K562 (cell line): ENCODE results near the gene CDC123. TPM values are rescaled to one million over a fixed set of nuclear protein-coding genes. Genes with fewer than 3 reads are reported as not detected.

Experiments used
- ATAC-seq: fragments of 200-7000 bp; cut with Tn5 transposase; 3 replicates; pipeline ENCODE4 v1.9.1; 2020; ENCODE audit warnings: moderate library complexity
- BruUV-seq: library from RNA; stranded (reverse); fragments of 400-500 nt; replicated peaks from 2 replicates; lab custom pipeline; 2021; lab: Mats Ljungman, UMichigan
- CTCF ChIA-PET: fragments of 300-600 bp; formaldehyde crosslinking; extraction: SDS; loops from one replicate; lab custom pipeline; 2021; ENCODE audit warnings: low intra/inter-chr PET ratio; lab: Yijun Ruan, JAX
- POLR2A ChIA-PET: fragments of 300-600, 350-650 bp; sonication (Branson Sonifier 250); formaldehyde crosslinking; extraction: SDS; loops from one replicate; lab custom pipeline; 2021; ENCODE audit warnings: antibody characterized with exemption, inconsistent platforms; lab: Yijun Ruan, JAX
- DNase-seq, 4 experiments: peaks; one replicate each; pipeline versions ENCODE4 v3.0.0 to v3.0.0-alpha.2; 2011 to 2018; ENCODE audit warnings: low spot score in 3 of 4, mixed read lengths in 3 of 4; ENCODE audit errors: extremely low read depth in 1 of 4
- FAIRE-seq: peaks from 2 replicates; lab custom pipeline; 2011; peaks lifted over from hg19 to GRCh38; lab: Jason Lieb, UNC
- H2AFZ ChIP-seq: 2 replicates; pipeline ENCODE4 v1.6.0; 2011; ENCODE audit warnings: low read depth, low read length, control low read depth, inconsistent platforms
- H3K27ac ChIP-seq: fragments of 200-600 bp; 3 replicates; pipeline ENCODE4 v1.8.0; 2011; ENCODE audit warnings: low read depth, mild to moderate bottlenecking, control low read depth, inconsistent platforms, low read length, moderate library complexity, mixed read lengths; ENCODE audit errors: extremely low read depth
- H3K27me3 ChIP-seq, 2 experiments: fragments of 300-600 bp in 1 of 2; 2 replicates in 1 of 2; 3 replicates in 1 of 2; pipeline versions ENCODE4 v1.6.0 to v1.8.0; 2011; ENCODE audit warnings: inconsistent platforms in 2 of 2, low read length in 2 of 2, mild to moderate bottlenecking in 1 of 2, mixed read lengths in 1 of 2, moderate library complexity in 1 of 2; ENCODE audit not compliant: control insufficient read depth in 2 of 2, insufficient read depth in 2 of 2
- H3K36me3 ChIP-seq: fragments of 300-600 bp; 3 replicates; pipeline ENCODE4 v1.8.0; 2011; ENCODE audit warnings: mild to moderate bottlenecking, low read length, inconsistent platforms; ENCODE audit not compliant: control insufficient read depth, insufficient read depth
- H3K4me1 ChIP-seq, 2 experiments: fragments of 200-600 bp in 1 of 2; replicated peaks in 1 of 2; 2 replicates in 1 of 2; 3 replicates in 1 of 2; pipeline versions ENCODE4 v1.5.1 to v1.8.0; 2011; ENCODE audit warnings: inconsistent platforms in 2 of 2, low read length in 2 of 2, mild to moderate bottlenecking in 1 of 2, mixed read lengths in 1 of 2, moderate library complexity in 1 of 2; ENCODE audit not compliant: control insufficient read depth in 2 of 2, insufficient read depth in 2 of 2
- H3K4me2 ChIP-seq: 2 replicates; pipeline ENCODE4 v1.6.1; 2011; ENCODE audit warnings: low read length, control low read depth, inconsistent platforms, mixed read lengths; ENCODE audit not compliant: insufficient read depth
- H3K4me3 ChIP-seq: fragments of 200-600 bp; sonication (generic), shearing (Covaris generic); 2 replicates; pipeline ENCODE4 v1.5.1; 2016; ENCODE audit warnings: control low read depth, inconsistent platforms
- H3K79me2 ChIP-seq: fragments of 200-600 bp; 3 replicates; pipeline ENCODE4 v1.8.0; 2011; ENCODE audit warnings: low read length, inconsistent platforms; ENCODE audit not compliant: control insufficient read depth, insufficient read depth
- H3K9ac ChIP-seq, 2 experiments: 2 replicates each; pipeline versions ENCODE4 v1.6.0 to v1.6.1; 2011; ENCODE audit warnings: low read depth in 2 of 2, low read length in 2 of 2, control low read depth in 1 of 2, inconsistent platforms in 1 of 2, mild to moderate bottlenecking in 1 of 2, mixed read lengths in 1 of 2; ENCODE audit not compliant: insufficient read depth in 1 of 2
- H3K9me1 ChIP-seq: one replicate; pipeline ENCODE4 v1.6.0; 2011; ENCODE audit warnings: inconsistent platforms, mild to moderate bottlenecking, low read length, moderate library complexity; ENCODE audit not compliant: control insufficient read depth, insufficient read depth
- H3K9me3 ChIP-seq: replicated peaks from 2 replicates; pipeline ENCODE4 v1.5.1; 2011; ENCODE audit warnings: low read depth, low read length, inconsistent platforms; ENCODE audit not compliant: control insufficient read depth, insufficient read depth
- H4K20me1 ChIP-seq: replicated peaks from 2 replicates; pipeline ENCODE4 v1.6.1; 2011; ENCODE audit warnings: low read length, inconsistent platforms, mixed read lengths; ENCODE audit not compliant: control insufficient read depth, insufficient read depth
- ARID1B ChIP-seq: fragments of 450-650 bp; IDR thresholded peaks from 2 replicates; pipeline ENCODE4 v1.6.1; 2016; ENCODE audit warnings: antibody characterized with exemption, mild to moderate bottlenecking, inconsistent platforms
- CCNT2 ChIP-seq: IDR thresholded peaks from 2 replicates; pipeline ENCODE4 v1.6.1; 2011; ENCODE audit warnings: borderline replicate concordance, low read depth, mild to moderate bottlenecking, moderate library complexity, mixed read lengths, low read length; ENCODE audit not compliant: insufficient read length; ENCODE audit errors: extremely low read depth
- GMEB1 ChIP-seq: fragments of 250-450 bp; sonication (Bioruptor Pico); IDR thresholded peaks from 2 replicates; pipeline ENCODE4 v1.4.0; 2020; ENCODE audit warnings: mild to moderate bottlenecking
- HOXB6 ChIP-seq: fragments of 250-450 bp; sonication (Bioruptor Pico); IDR thresholded peaks from 2 replicates; pipeline ENCODE4 v1.5.1; 2022; ENCODE audit warnings: mild to moderate bottlenecking, borderline replicate concordance
- KAT2B ChIP-seq: IDR thresholded peaks from one replicate; pipeline ENCODE4 v1.6.1; 2012; ENCODE audit warnings: low read depth, mild to moderate bottlenecking, control low read depth, inconsistent platforms, low read length, moderate library complexity
- PHF21A ChIP-seq: fragments of 450-650 bp; IDR thresholded peaks from 2 replicates; pipeline ENCODE4 v1.6.1; 2017; ENCODE audit warnings: low read depth, borderline replicate concordance
- RBM34 ChIP-seq: fragments of 200-400 bp; formaldehyde crosslinking; IDR thresholded peaks from 2 replicates; pipeline ENCODE4 v1.6.1; 2018; ENCODE audit warnings: low read length, borderline replicate concordance; ENCODE audit not compliant: insufficient read depth
- SAFB2 ChIP-seq: fragments of 200-400 bp; formaldehyde crosslinking; IDR thresholded peaks from 2 replicates; pipeline ENCODE4 v1.6.1; 2018; ENCODE audit warnings: borderline replicate concordance, low read length, low read depth, moderate library complexity; ENCODE audit not compliant: severe bottlenecking
- SMARCA4 ChIP-seq: fragments of 450-650 bp; IDR thresholded peaks from 2 replicates; pipeline ENCODE4 v1.6.1; 2016
- SRSF7 ChIP-seq: fragments of 200-400 bp; formaldehyde crosslinking; optimal IDR thresholded peaks from 2 replicates; pipeline ENCODE3; 2017; ENCODE audit warnings: mild to moderate bottlenecking, low read depth, low read length
- SRSF9 ChIP-seq: fragments of 200-400 bp; formaldehyde crosslinking; IDR thresholded peaks from 2 replicates; pipeline ENCODE4 v1.6.1; 2017; ENCODE audit warnings: low read depth, low read length, borderline replicate concordance
- STAT5A ChIP-seq: IDR thresholded peaks from 2 replicates; pipeline ENCODE4 v1.6.1; 2012; ENCODE audit warnings: low read length, inconsistent platforms, borderline replicate concordance
- TAF1 ChIP-seq: IDR thresholded peaks from 2 replicates; pipeline ENCODE4 v1.6.1; 2011; ENCODE audit warnings: mild to moderate bottlenecking, low read length, moderate library complexity; ENCODE audit not compliant: insufficient read depth, control insufficient read depth, severe bottlenecking; ENCODE audit errors: extremely low read depth
- TBL1XR1 ChIP-seq, 2 experiments: IDR thresholded peaks; 2 replicates each; pipeline ENCODE4 v1.6.1; 2012; ENCODE audit warnings: improper control_type of control experiment in 2 of 2, low read length in 2 of 2, mild to moderate bottlenecking in 1 of 2
- TRIM28 ChIP-seq: fragments of 450-650 bp; IDR thresholded peaks from 2 replicates; pipeline ENCODE4 v1.6.1; 2017
- YY1 ChIP-seq, 3 experiments: IDR thresholded peaks; 2 replicates each; pipeline ENCODE4 v1.6.1; 2011; ENCODE audit warnings: low read length in 2 of 3, mild to moderate bottlenecking in 2 of 3, moderate library complexity in 2 of 3, borderline replicate concordance in 1 of 3, control low read depth in 1 of 3, low read depth in 1 of 3; ENCODE audit not compliant: insufficient read depth in 3 of 3, insufficient replicate concordance in 2 of 3, control insufficient read depth in 1 of 3, insufficient read length in 1 of 3; ENCODE audit errors: extremely low read depth in 1 of 3
- ZMIZ1 ChIP-seq, 2 experiments: fragments of 150-350 bp in 1 of 2; IDR thresholded peaks; 2 replicates each; pipeline ENCODE4 v1.6.1; 2012 to 2016; ENCODE audit warnings: low read depth in 2 of 2, low read length in 2 of 2, mild to moderate bottlenecking in 1 of 2, moderate library complexity in 1 of 2
- WGBS: fragments of 100-300 bp; shearing (Covaris generic); methylation state at CpG from one replicate; pipeline ENCODE4 v1.1.6; 2016; ENCODE audit warnings: low coverage, mixed read lengths; ENCODE audit not compliant: insufficient coverage; ENCODE audit errors: missing lambda C conversion rate; 5-methylcytosine and 5-hydroxymethylcytosine counted together
- in situ Hi-C: fragments of 300-500 bp; cut with MboI; formaldehyde crosslinking; loops from 4 replicates; pipeline ENCODE4 v1.15.0; 2018; ENCODE audit warnings: inconsistent platforms, mixed read lengths
- intact Hi-C: fragments of 100-400 bp; cut with micrococcal nuclease; formaldehyde crosslinking; loops from 2 replicates; pipeline ENCODE4 v1.14.2; 2022
- polyA plus RNA-seq, 8 experiments: library from polyadenylated mRNA; depleted of rRNA in 4 of 8; stranded (reverse) in 5 of 8; unstranded in 3 of 8; fragments of >200 nt; fragmentation: Nextera tagmentation in 2 of 8; fragmentation: Illumina TruSeq in 1 of 8; extraction: Ambion mirVana in 2 of 8; extraction: Trizol in 1 of 8; gene quantifications; 2 replicates each; pipeline versions ENCODE4 v1.2.1 to v1.2.3, GENCODE V29; 2011 to 2014; ENCODE audit warnings: inconsistent platforms in 1 of 8, missing spikeins in 1 of 8
- total RNA-seq, 7 experiments: library from RNA; depleted of rRNA in 6 of 7; stranded (reverse); fragments of >200 nt in 6 of 7; fragmentation: Illumina TruSeq in 2 of 7; extraction: Trizol in 2 of 7; gene quantifications; 2 replicates each; pipeline versions ENCODE4 v1.2.1 to v1.2.3, GENCODE V29; 2011 to 2021; ENCODE audit warnings: low replicate concordance in 1 of 7

Gene CDC123
- total and polyA plus RNA-seq, 9 of the 15 experiments (the other 6 are each of a cell fraction or from before 2014, with no cell fraction given): 137 to 288 (median 175) TPM

- Histone ChIP-seq H3K79me2 (peaks cover 35% of the 10 kb centered on the region; the same call in 2 of the 3 replicates), H2AFZ (no peak overlapping the region), H3K4me3 (no peak overlapping the region), H3K9me3 (no peaks in the 10 kb centered on the region), H3K4me2 (peak overlapping the region; percentile 25), H3K9me1 (no peaks in the 10 kb centered on the region), H3K36me3 (peaks cover 73% of the 10 kb centered on the region), H3K4me1 (peaks cover 0 to 10% of the 10 kb centered on the region in 2 experiments; a peak in 3 of 5 replicates), H3K27me3 (no peaks in the 10 kb centered on the region), H3K9ac (no peak overlapping the region), H4K20me1 (no peaks in the 10 kb centered on the region), H3K27ac (0 out of 3 replicates have a peak overlapping the region, but pooled peaks have one; percentile 31)
- intact Hi-C loops (no loop called here), in situ Hi-C loops (no loop called here)
- BruUV-seq: no TSS peak
- POLR2A ChIA-PET: interaction anchor here (0.5 to 1.7 kb wide), 3 partner anchors 8 to 581 kb away, joined by 4 to 8 read pairs (median 7); no protein-coding TSS in a partner anchor
- FAIRE-seq (peak; percentile 84), DNase-seq (peak in 2 of 4 experiments; percentile 49 to 88), ATAC-seq (peak; percentile 97)
- CTCF ChIA-PET: no interaction called here
- WGBS: 33% methylated on average over 5 of the region's 5 CpGs
- no peak for TF ChIP-seq ZMIZ1 (IDR thresholded peaks at IDR 0.05; ENCODE audit: low read depth in 2 of 2, low read length in 2 of 2)
- TF ChIP-seq PHF21A: no peak
- TF ChIP-seq ARID1B: peak; percentile 93
- no peak for TF ChIP-seq YY1 (IDR thresholded peaks at IDR 0.05; ENCODE audit: borderline replicate concordance in 1 of 3, control insufficient read depth in 1 of 3, extremely low read depth in 1 of 3, insufficient read depth in 3 of 3, insufficient read length in 1 of 3, insufficient replicate concordance in 2 of 3, low read depth in 1 of 3, low read length in 2 of 3)
- no peak for TF ChIP-seq SRSF7
- peak; percentile 51; the same call in 1 of the 2 replicates for TF ChIP-seq TRIM28
- TF ChIP-seq TAF1: no peak
- no peak for TF ChIP-seq RBM34
- no peak for TF ChIP-seq KAT2B
- no peak for TF ChIP-seq SAFB2
- TF ChIP-seq STAT5A: peak; percentile 54; the same call in 1 of the 2 replicates
- TF ChIP-seq HOXB6 (CRISPR knock-in tag): no peak
- TF ChIP-seq SMARCA4: peak; percentile 86
- no peak for TF ChIP-seq SRSF9
- no peak for TF ChIP-seq GMEB1 (CRISPR knock-in tag)
- no peak for TF ChIP-seq CCNT2
- TF ChIP-seq TBL1XR1 (IDR thresholded peaks at IDR 0.05; ENCODE audit: low read length in 2 of 2): no peak
Observed at GRCh38 chr10:12208460-12208859, 12.5 kb downstream of the CDC123 start.
